Fibroblast of skin of left quadriceps (primary cell): ENCODE data around the gene ZSCAN29.

Experiments
- DNase-seq, 2 experiments: peaks; one replicate each; pipeline ENCODE4 v3.0.0-alpha.2; 2013; ENCODE audit warnings: low read depth in 2 of 2

The ZSCAN29 gene

GRCh38 chr15:43347114-43347513 lies 23.7 kb downstream of the ZSCAN29 start:
- DNase-seq: no peak

DNA sequence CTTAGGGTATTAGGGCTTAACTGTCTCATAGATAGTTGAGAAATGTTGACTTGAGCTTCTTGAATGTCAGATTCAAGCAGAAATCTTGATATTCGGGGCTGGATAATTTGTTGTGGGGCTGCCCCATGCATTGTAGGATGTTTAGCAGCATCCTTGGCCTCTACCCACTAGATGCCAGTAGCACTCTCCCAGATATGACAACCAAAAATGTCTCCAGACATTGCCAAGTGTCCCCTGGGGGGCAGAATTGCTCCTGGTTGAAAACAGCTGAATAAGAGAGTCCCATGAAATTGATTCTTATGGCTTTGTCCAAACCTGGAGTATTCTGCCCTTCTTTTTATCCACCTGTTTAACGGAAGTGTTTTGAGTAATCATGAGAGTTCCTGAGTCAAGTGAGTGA lies 24.5 kb downstream of the ZSCAN29 start:
- DNase-seq: no peak

DNA sequence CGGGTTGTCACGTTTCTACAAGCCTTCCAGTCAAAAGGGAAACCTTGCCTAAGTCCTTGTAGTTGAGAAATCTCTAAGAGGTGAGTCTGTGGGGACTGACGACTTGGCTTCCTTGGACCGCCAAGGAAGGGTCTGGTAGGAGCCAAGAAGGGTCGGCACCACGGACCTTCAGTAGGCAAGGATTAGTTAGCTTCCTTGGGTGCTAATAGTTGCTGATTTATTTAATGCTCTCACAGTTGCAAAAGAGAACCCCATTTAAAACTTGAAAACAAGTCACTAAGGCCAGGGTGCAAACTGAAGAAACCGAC lies 40.1 kb downstream of the ZSCAN29 start:
- no peak for DNase-seq

GRCh38 chr15:43329960-43330779 lies 40.7 kb downstream of the ZSCAN29 start, which contains the start of gene LCMT2:
Gene LCMT2, minus strand, starts transcription at chr15:43330573. Its CDS starts 84 bp downstream, at chr15:43330489.
- peak; percentile 86 to 88 for DNase-seq

DNA sequence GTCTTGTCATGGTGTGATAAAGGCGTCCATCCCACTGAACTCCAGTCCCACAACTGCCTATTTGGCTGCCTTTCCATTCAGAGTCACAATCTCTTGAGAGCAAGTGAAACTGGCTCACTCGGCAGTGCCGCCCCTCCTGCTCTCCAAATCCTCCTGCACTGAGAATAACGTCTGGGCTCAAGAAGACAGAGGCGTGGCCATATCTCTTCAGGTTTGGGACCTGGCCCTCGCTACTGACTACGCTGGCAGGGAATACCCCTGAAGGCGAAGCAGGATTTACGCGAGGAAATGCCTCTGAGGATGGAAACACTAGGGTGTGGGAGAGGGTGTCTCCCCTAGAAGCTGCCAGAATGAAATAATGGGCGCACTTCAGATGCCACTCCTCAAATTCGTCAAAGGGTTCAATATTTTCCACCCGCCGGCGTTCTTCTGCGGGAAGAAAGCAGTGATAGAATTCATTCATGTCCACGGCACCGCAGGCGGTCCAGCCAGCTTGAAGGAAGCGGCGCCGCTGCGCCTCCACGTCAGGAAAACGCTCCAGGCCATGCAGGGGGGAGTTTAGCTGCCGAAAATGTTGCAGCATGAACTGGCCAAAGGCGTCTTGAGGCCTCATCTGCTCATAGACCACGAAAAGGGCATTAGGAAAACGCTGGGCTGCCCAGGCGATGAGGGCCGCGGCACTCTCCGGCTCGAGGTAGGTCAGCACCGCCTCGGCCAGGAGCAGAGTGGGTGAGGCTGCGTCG lies 41.5 kb downstream of the ZSCAN29 start:
- no peak for DNase-seq

DNA sequence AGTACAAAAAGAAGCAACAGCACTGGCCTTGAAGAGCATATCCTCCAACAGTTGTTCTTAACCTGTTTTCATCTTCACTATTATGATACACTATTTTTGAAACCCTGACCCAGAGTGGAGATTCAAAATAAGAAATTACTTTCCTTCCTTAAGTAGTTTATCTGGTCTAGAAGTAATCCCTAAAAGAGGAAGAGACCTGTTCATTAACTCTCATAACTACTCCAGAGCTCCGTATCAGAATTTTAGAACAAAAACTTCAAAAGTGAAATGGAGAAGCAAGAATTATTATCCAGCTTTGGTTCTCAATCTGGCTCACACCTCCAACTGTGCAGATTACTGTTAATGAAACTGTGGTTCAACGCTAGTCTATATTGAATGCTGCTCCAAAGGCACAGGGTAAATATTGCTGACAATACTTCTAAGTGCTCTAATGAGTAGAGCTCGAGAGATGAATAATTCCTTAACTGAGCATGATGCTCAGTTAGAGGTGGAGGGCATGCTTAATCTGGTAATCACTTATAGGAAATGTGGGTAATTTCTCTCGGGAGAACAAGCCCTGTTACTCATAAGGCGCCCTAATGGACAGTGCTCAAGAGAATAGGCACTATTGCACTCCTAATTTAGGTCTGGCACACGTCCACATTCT lies 45.7 kb downstream of the ZSCAN29 start:
- DNase-seq: no peak

DNA sequence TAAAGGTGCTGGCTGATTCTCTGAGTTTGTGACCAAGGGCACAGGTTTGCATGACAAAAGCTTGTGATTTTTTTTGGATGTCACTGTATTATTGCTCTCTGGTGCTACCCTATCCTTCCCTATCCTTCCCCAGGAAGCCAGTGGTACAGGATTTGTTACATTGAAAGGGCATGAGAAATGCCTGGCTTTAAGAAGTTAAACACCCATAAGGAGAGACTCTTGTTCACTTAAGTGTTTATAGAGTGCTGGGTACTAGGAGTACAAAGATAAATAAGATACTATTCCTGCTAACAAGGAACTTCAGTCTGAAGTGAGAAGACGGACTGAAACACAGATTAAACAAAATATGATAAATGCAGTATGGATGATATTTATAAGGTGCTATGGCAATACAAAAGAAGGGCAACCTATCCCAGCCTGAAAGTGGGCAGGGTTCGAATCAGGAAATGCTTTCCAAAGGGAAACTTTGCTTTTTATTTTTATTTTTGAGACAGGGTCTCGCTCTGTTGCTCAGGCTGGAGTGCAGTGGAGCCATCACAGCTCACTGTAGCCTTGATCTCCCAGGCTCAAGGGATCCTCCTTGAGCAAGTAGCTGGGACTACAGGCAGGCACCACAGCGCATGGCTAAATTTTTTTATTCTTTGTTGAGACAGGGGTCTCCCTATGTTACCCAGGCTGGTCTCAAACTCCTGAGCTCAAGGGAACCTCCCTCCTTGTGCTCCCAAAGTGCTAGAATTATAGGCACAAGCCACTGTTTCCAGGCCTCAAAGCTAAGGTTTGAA lies 51.7 kb downstream of the ZSCAN29 start:
- DNase-seq: no peak

- no peak for DNase-seq
Observed at GRCh38 chr15:43317566-43318184, 53.2 kb downstream of the ZSCAN29 start.

DNA sequence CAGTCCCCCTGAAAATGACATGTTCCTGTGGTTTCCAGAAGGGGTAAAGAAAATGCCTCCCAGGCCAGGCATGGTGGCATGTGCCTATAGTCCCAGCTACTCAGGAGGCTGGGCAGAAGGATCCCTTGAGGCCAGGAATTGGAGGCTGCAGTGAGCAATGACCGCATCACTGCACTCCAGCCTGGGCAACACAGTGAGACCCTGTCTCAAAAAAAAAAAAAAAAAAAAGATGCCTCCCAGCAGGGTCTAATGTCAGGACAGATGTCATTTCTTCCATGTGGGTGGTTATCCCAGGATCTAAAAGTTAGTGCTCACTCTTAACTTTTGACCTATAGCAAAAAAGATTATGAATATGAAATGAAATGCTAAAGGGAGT lies 53.9 kb downstream of the ZSCAN29 start:
- no peak for DNase-seq

DNA sequence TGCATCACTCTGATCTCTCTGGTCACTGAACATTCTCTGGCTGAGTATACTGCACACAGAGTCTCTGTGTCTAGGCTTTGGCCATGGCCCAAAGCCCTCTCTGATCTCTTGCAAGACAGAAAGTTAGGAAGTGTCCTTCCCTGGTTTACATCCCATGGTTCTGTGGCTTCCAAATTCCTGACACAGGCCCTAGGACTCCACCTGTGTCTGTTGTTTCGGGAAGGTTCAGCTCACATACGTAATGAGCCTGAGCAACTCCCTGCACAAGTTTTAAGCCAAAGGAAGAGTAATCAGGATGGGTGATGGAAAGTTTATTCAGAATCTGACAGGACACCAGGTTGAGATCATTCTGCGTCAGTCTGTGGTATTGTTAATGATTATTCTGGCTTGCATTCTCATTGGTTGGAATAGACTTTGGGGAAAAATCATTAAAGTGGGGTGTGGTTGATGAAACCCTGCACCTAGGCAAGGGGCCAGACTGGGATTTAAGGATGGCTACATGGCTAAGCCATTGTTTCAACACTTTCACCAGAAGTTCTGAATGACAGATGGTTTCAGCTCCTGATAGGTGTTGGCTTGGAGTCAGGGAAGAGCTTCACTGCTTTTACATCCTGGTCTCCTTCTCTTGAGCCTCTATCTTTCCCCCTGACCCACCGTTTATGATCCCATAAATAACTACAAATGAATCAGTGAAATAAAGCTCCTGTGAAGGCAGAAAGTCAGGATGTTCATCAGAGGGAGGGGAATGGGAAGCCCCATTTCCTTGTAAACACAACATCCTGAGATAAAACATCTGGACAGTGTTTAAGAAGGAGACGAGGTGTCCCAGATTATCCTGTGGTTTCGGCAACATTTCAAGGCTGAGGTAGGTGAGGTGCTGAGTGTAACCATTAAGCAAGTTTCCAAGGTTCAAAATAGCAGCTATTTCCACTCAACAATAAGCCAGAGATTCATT lies 54.5 kb downstream of the ZSCAN29 start:
- no peak for DNase-seq

DNA sequence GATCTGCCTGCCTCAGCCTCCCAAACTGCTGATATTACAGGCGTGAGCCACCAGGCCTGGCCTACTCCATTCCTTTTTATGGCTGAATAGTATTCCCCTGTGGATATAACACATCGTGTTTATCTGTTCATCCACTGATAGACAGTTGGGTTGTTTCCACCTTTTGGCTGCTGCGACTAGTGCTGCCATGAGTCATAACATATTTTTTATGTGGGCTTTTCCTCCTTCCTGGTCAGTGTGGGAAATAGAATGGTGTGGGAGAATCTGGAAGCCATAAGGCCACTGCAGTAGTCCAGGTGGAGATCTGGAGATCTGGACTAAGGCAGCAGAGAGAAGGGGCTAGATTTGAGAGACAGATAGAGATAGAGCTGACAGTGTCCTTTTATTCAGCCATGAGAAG lies 56.7 kb downstream of the ZSCAN29 start:
- no peak for DNase-seq

- no peak for DNase-seq
Observed at GRCh38 chr15:43312378-43312777, 58.5 kb downstream of the ZSCAN29 start.
